SJSA1 (cell line): ENCODE data around the gene ZNF804B. TPM values are rescaled to one million over a fixed set of nuclear protein-coding genes. Genes with fewer than 3 reads are reported as not detected.

ENCODE experiments used
- DNase-seq, 2 experiments: peaks; one replicate each; pipeline ENCODE4 v3.0.0-alpha.2; 2015 to 2020; ENCODE audit warnings: low spot score in 2 of 2, low read depth in 1 of 2
- H3K27ac ChIP-seq: fragments of 250-450 bp; sonication (Bioruptor Pico); 2 replicates; pipeline ENCODE4 v1.5.1; 2020; ENCODE audit warnings: mild to moderate bottlenecking, moderate library complexity
- H3K27me3 ChIP-seq: fragments of 250-450 bp; sonication (Bioruptor Pico); replicated peaks from 2 replicates; pipeline ENCODE4 v1.5.1; 2020; ENCODE audit warnings: mild to moderate bottlenecking, moderate library complexity
- H3K36me3 ChIP-seq: fragments of 250-450 bp; sonication (Bioruptor Pico); 2 replicates; pipeline ENCODE4 v1.5.1; 2020; ENCODE audit warnings: mild to moderate bottlenecking
- H3K4me1 ChIP-seq: fragments of 250-450 bp; sonication (Bioruptor Pico); replicated peaks from 2 replicates; pipeline ENCODE4 v1.6.1; 2021; ENCODE audit warnings: mild to moderate bottlenecking
- H3K4me3 ChIP-seq: fragments of 250-450 bp; sonication (Bioruptor Pico); 2 replicates; pipeline ENCODE4 v1.5.1; 2020; ENCODE audit warnings: mild to moderate bottlenecking
- H3K9me3 ChIP-seq: fragments of 250-450 bp; sonication (Bioruptor Pico); replicated peaks from 2 replicates; pipeline ENCODE4 v1.5.1; 2020; ENCODE audit warnings: mild to moderate bottlenecking
- total RNA-seq: library from RNA; depleted of rRNA; stranded (reverse); fragments of >200 nt; shearing (Covaris generic); gene quantifications from 2 replicates; pipeline ENCODE4 v1.2.3, GENCODE V29; 2014

The ZNF804B gene
- total RNA-seq, 1 experiment from 2014 or later = not detected

GRCh38 chr7:88964418-88964817 is 204.9 kb downstream of the ZNF804B start:
- H3K36me3 ChIP-seq = no peaks in the 10 kb centered on the region
- no peak overlapping the region for H3K4me3 ChIP-seq
- no peaks in the 10 kb centered on the region for H3K9me3 ChIP-seq
- H3K27ac ChIP-seq = no peak overlapping the region
- DNase-seq = no peak
- no peaks in the 10 kb centered on the region for H3K4me1 ChIP-seq
- no peaks in the 10 kb centered on the region for H3K27me3 ChIP-seq

GRCh38 chr7:88965371-88965770 is 205.9 kb downstream of the ZNF804B start:
- no peak overlapping the region for H3K27ac ChIP-seq

GRCh38 chr7:88967432-88967831 is 207.9 kb downstream of the ZNF804B start:
- H3K36me3 ChIP-seq = no peaks in the 10 kb centered on the region
- no peaks in the 10 kb centered on the region for H3K27me3 ChIP-seq
- H3K9me3 ChIP-seq = no peaks in the 10 kb centered on the region
- no peak overlapping the region for H3K4me3 ChIP-seq
- no peak overlapping the region for H3K27ac ChIP-seq
- no peak for DNase-seq
- no peaks in the 10 kb centered on the region for H3K4me1 ChIP-seq

More at GRCh38 chr7:88965371-88965770, 205.9 kb downstream of the ZNF804B start:
- no peaks in the 10 kb centered on the region for H3K27me3 ChIP-seq
- no peak for DNase-seq
- H3K4me1 ChIP-seq = no peaks in the 10 kb centered on the region
- H3K36me3 ChIP-seq = no peaks in the 10 kb centered on the region
- no peak overlapping the region for H3K4me3 ChIP-seq
- H3K9me3 ChIP-seq = no peaks in the 10 kb centered on the region

- DNase-seq = no peak
- Histone ChIP-seq H3K27ac (no peak overlapping the region), H3K4me3 (no peak overlapping the region), H3K4me1 (no peaks in the 10 kb centered on the region), H3K9me3 (no peaks in the 10 kb centered on the region), H3K27me3 (no peaks in the 10 kb centered on the region), H3K36me3 (no peaks in the 10 kb centered on the region)
Measured at GRCh38 chr7:88969167-88969566, 209.7 kb downstream of the ZNF804B start.

GRCh38 chr7:88985295-88985694 is 225.8 kb downstream of the ZNF804B start:
- H3K4me1 ChIP-seq = no peaks in the 10 kb centered on the region
- no peaks in the 10 kb centered on the region for H3K9me3 ChIP-seq
- no peak for DNase-seq
- H3K36me3 ChIP-seq = no peaks in the 10 kb centered on the region
- no peak overlapping the region for H3K27ac ChIP-seq
- H3K27me3 ChIP-seq = no peaks in the 10 kb centered on the region
- H3K4me3 ChIP-seq = no peak overlapping the region

- H3K4me1 ChIP-seq = peaks cover 8% of the 10 kb centered on the region
- no peak for DNase-seq
- H3K4me3 ChIP-seq = no peak overlapping the region
- H3K27me3 ChIP-seq = no peaks in the 10 kb centered on the region
- no peaks in the 10 kb centered on the region for H3K9me3 ChIP-seq
- no peaks in the 10 kb centered on the region for H3K36me3 ChIP-seq
- H3K27ac ChIP-seq = no peak overlapping the region
Measured at GRCh38 chr7:89001306-89001705, 241.8 kb downstream of the ZNF804B start.

GRCh38 chr7:89002981-89003956 is 243.8 kb downstream of the ZNF804B start:
- DNase-seq = peak in 1 of 2 experiments; percentile 51

GRCh38 chr7:89012016-89012415 is 252.5 kb downstream of the ZNF804B start:
- no peaks in the 10 kb centered on the region for H3K36me3 ChIP-seq
- no peak for DNase-seq
- no peak overlapping the region for H3K27ac ChIP-seq
- no peaks in the 10 kb centered on the region for H3K9me3 ChIP-seq
- no peak overlapping the region for H3K4me3 ChIP-seq
- H3K4me1 ChIP-seq = no peaks in the 10 kb centered on the region
- H3K27me3 ChIP-seq = no peaks in the 10 kb centered on the region

More at GRCh38 chr7:89002981-89003956, 243.8 kb downstream of the ZNF804B start:
- H3K9me3 ChIP-seq = no peaks in the 10 kb centered on the region
- H3K27me3 ChIP-seq = no peaks in the 10 kb centered on the region
- no peaks in the 10 kb centered on the region for H3K36me3 ChIP-seq
- peaks cover 8% of the 10 kb centered on the region for H3K4me1 ChIP-seq
- peak overlapping the region; percentile 20 for H3K4me3 ChIP-seq
- peak overlapping the region; percentile 19; the same call in 1 of the 2 replicates for H3K27ac ChIP-seq

- Histone ChIP-seq H3K27ac (no peak overlapping the region), H3K4me3 (no peak overlapping the region), H3K4me1 (peaks cover 7% of the 10 kb centered on the region)
Measured at GRCh38 chr7:89017695-89018094, 258.2 kb downstream of the ZNF804B start.

GRCh38 chr7:89021741-89022140 is 262.2 kb downstream of the ZNF804B start:
- DNase-seq = no peak
- H3K9me3 ChIP-seq = no peaks in the 10 kb centered on the region
- no peak overlapping the region for H3K4me3 ChIP-seq
- peaks cover 44% of the 10 kb centered on the region for H3K4me1 ChIP-seq
- no peaks in the 10 kb centered on the region for H3K36me3 ChIP-seq
- peak overlapping the region; percentile 88 for H3K27ac ChIP-seq
- H3K27me3 ChIP-seq = no peaks in the 10 kb centered on the region

More at GRCh38 chr7:89017695-89018094, 258.2 kb downstream of the ZNF804B start:
- no peaks in the 10 kb centered on the region for H3K36me3 ChIP-seq
- H3K27me3 ChIP-seq = no peaks in the 10 kb centered on the region
- H3K9me3 ChIP-seq = no peaks in the 10 kb centered on the region
- DNase-seq = no peak

- peak overlapping the region; percentile 88 for H3K27ac ChIP-seq
- peak in 1 of 2 experiments; percentile 88 for DNase-seq
- no peaks in the 10 kb centered on the region for H3K27me3 ChIP-seq
- no peak overlapping the region for H3K4me3 ChIP-seq
- H3K4me1 ChIP-seq = peaks cover 58% of the 10 kb centered on the region
- H3K36me3 ChIP-seq = no peaks in the 10 kb centered on the region
- no peaks in the 10 kb centered on the region for H3K9me3 ChIP-seq
Measured at GRCh38 chr7:89023206-89023605, 263.7 kb downstream of the ZNF804B start.

GRCh38 chr7:89023877-89024276 is 264.4 kb downstream of the ZNF804B start:
- Histone ChIP-seq H3K4me3 (no peak overlapping the region), H3K27me3 (no peaks in the 10 kb centered on the region), H3K4me1 (peaks cover 65% of the 10 kb centered on the region), H3K27ac (peak overlapping the region; percentile 88), H3K36me3 (no peaks in the 10 kb centered on the region), H3K9me3 (no peaks in the 10 kb centered on the region)
- no peak for DNase-seq

- Histone ChIP-seq H3K27ac (peak overlapping the region; percentile 88), H3K9me3 (no peaks in the 10 kb centered on the region), H3K36me3 (no peaks in the 10 kb centered on the region), H3K4me1 (peaks cover 75% of the 10 kb centered on the region), H3K27me3 (no peaks in the 10 kb centered on the region), H3K4me3 (no peak overlapping the region)
- DNase-seq = peak in 1 of 2 experiments; percentile 84
Measured at GRCh38 chr7:89027781-89028180, 268.3 kb downstream of the ZNF804B start.

- H3K4me3 ChIP-seq = no peak overlapping the region
- H3K9me3 ChIP-seq = no peaks in the 10 kb centered on the region
- H3K27me3 ChIP-seq = no peaks in the 10 kb centered on the region
- peaks cover 72% of the 10 kb centered on the region for H3K4me1 ChIP-seq
- DNase-seq = peak in 1 of 2 experiments; percentile 85
- H3K27ac ChIP-seq = peak overlapping the region; percentile 88
- no peaks in the 10 kb centered on the region for H3K36me3 ChIP-seq
Measured at GRCh38 chr7:89028319-89028718, 268.8 kb downstream of the ZNF804B start.
